ENCODE measurements around the gene PIK3C3.
"Not testable (repeated sequence)": the region's sequence is repeated elsewhere in the genome, so short reads cannot be mapped to it uniquely, and the experiment has no call there.

Gene PIK3C3

GRCh38 chr18:41965634-41966255, 10.7 kb downstream of the PIK3C3 start:
- no peak for DNase-seq (ENCODE audit: low read depth in 2 of 2)

- no peak for DNase-seq (ENCODE audit: low read depth in 2 of 2)
Observed at GRCh38 chr18:41966943-41967342, 11.9 kb downstream of the PIK3C3 start.

- no peak for DNase-seq (ENCODE audit: low read depth in 2 of 2)
Observed at GRCh38 chr18:41967680-41968079, 12.6 kb downstream of the PIK3C3 start.

GRCh38 chr18:41969881-41970280, 14.8 kb downstream of the PIK3C3 start:
- no peak for DNase-seq (ENCODE audit: low read depth in 2 of 2)

GRCh38 chr18:41972067-41972925, 17.3 kb downstream of the PIK3C3 start:
- DNase-seq (ENCODE audit: low read depth in 2 of 2), result no peak

- no peak for DNase-seq (ENCODE audit: low read depth in 2 of 2)
Observed at GRCh38 chr18:41973983-41974382, 18.9 kb downstream of the PIK3C3 start.

GRCh38 chr18:41974796-41975201, 19.8 kb downstream of the PIK3C3 start:
- no peak for DNase-seq (ENCODE audit: low read depth in 2 of 2)

GRCh38 chr18:41975284-41975683, 20.2 kb downstream of the PIK3C3 start:
- no peak for DNase-seq (ENCODE audit: low read depth in 2 of 2)

GRCh38 chr18:41977233-41977632, 22.2 kb downstream of the PIK3C3 start:
- DNase-seq (ENCODE audit: low read depth in 2 of 2), result no peak

GRCh38 chr18:41982942-41983660, 28.1 kb downstream of the PIK3C3 start:
- DNase-seq (ENCODE audit: low read depth in 2 of 2), result no peak

GRCh38 chr18:41985914-41986313, 30.9 kb downstream of the PIK3C3 start:
- DNase-seq (ENCODE audit: low read depth in 2 of 2), result no peak

GRCh38 chr18:41989508-41989907, 34.5 kb downstream of the PIK3C3 start:
- no peak for DNase-seq (ENCODE audit: low read depth in 2 of 2)

GRCh38 chr18:41992066-41992465, 37.0 kb downstream of the PIK3C3 start:
- no peak for DNase-seq (ENCODE audit: low read depth in 2 of 2)

GRCh38 chr18:41992703-41993102, 37.7 kb downstream of the PIK3C3 start:
- no peak for DNase-seq (ENCODE audit: low read depth in 2 of 2)

- DNase-seq (ENCODE audit: low read depth in 2 of 2), result no peak
Observed at GRCh38 chr18:41993151-41993550, 38.1 kb downstream of the PIK3C3 start.

GRCh38 chr18:41996020-41996419, 41.0 kb downstream of the PIK3C3 start:
- DNase-seq (ENCODE audit: low read depth in 2 of 2), result no peak

GRCh38 chr18:41999751-42000150, 44.7 kb downstream of the PIK3C3 start:
- DNase-seq (ENCODE audit: low read depth in 2 of 2), result no peak

GRCh38 chr18:42001801-42002200, 46.8 kb downstream of the PIK3C3 start:
- DNase-seq (ENCODE audit: low read depth in 2 of 2), result no peak

- DNase-seq (ENCODE audit: low read depth in 2 of 2), result no peak
Observed at GRCh38 chr18:42004653-42005052, 49.6 kb downstream of the PIK3C3 start.

GRCh38 chr18:42005782-42006181, 50.7 kb downstream of the PIK3C3 start:
- DNase-seq (ENCODE audit: low read depth in 2 of 2), result no peak

- DNase-seq (ENCODE audit: low read depth in 2 of 2), result not testable (repeated sequence)
Observed at GRCh38 chr18:42009457-42009856, 54.4 kb downstream of the PIK3C3 start.

- DNase-seq (ENCODE audit: low read depth in 2 of 2), result no peak
Observed at GRCh38 chr18:42011053-42011452, 56.0 kb downstream of the PIK3C3 start.

GRCh38 chr18:42018831-42019230, 63.8 kb downstream of the PIK3C3 start:
- DNase-seq (ENCODE audit: low read depth in 2 of 2), result no peak

All from activated CD8-positive, alpha-beta memory T cell treated with anti-CD3 and anti-CD28 coated beads for 4 hours (primary cell).